ENCODE measurements around the gene IP6K1. TPM values are rescaled to one million over a fixed set of nuclear protein-coding genes. Genes with fewer than 3 reads are reported as not detected.

The IP6K1 gene
- total RNA-seq, 4 donors from 2014 or later: 37.8 to 64.9 (median 43.5) TPM

GRCh38 chr3:49716691-49717210 lies 69.6 kb downstream of the IP6K1 start:
- no peak overlapping the region for H3K4me3 ChIP-seq
- no CpG with 5 or more reads among the region's 16 CpGs for WGBS, 2 donors (ENCODE audit: low coverage in 1 of 2)
- H3K27me3 ChIP-seq: no peaks in the 10 kb centered on the region
- no peaks in the 10 kb centered on the region for H3K9me3 ChIP-seq
- TF ChIP-seq EP300 (IDR thresholded peaks at IDR 0.05) (no peak), POLR2AphosphoS5 (IDR thresholded peaks at IDR 0.05) (no peak), POLR2A (IDR thresholded peaks at IDR 0.05) (no peak), CTCF (IDR thresholded peaks at IDR 0.05) (no peak)
- peaks cover 0 to 33% (median 8%) of the 10 kb centered on the region in 3 donors for H3K4me1 ChIP-seq
- ATAC-seq: no peak
- peaks cover 0 to 65% of the 10 kb centered on the region in 2 donors for H3K36me3 ChIP-seq
- no peak overlapping the region for H3K27ac ChIP-seq

GRCh38 chr3:49716169-49716568 lies 70.2 kb downstream of the IP6K1 start:
- WGBS, 2 donors (ENCODE audit: low coverage in 1 of 2): 100% methylated on average over 1 of the region's 7 CpGs; no CpG with 5 or more reads in 1 of the 2 donors

GRCh38 chr3:49715611-49716121 lies 70.7 kb downstream of the IP6K1 start:
- no peak overlapping the region for H3K4me3 ChIP-seq
- 94% methylated on average over 5 of the region's 13 CpGs; no CpG with 5 or more reads in 1 of the 2 donors for WGBS, 2 donors (ENCODE audit: low coverage in 1 of 2)
- ATAC-seq: no peak
- H3K27me3 ChIP-seq: no peaks in the 10 kb centered on the region
- H3K27ac ChIP-seq: no peak overlapping the region
- peaks cover 0 to 26% (median 8%) of the 10 kb centered on the region in 3 donors for H3K4me1 ChIP-seq
- no peaks in the 10 kb centered on the region for H3K9me3 ChIP-seq
- peaks cover 0 to 65% of the 10 kb centered on the region in 2 donors for H3K36me3 ChIP-seq
- no peak for TF ChIP-seq EP300 (IDR thresholded peaks at IDR 0.05)
- no peak for TF ChIP-seq CTCF (IDR thresholded peaks at IDR 0.05)
- no peak for TF ChIP-seq POLR2A (IDR thresholded peaks at IDR 0.05)
- TF ChIP-seq POLR2AphosphoS5 (IDR thresholded peaks at IDR 0.05): no peak

More at GRCh38 chr3:49716169-49716568, 70.2 kb downstream of the IP6K1 start:
- Histone ChIP-seq H3K4me1 (peaks cover 0 to 27% (median 8%) of the 10 kb centered on the region in 3 donors), H3K9me3 (no peaks in the 10 kb centered on the region), H3K4me3 (no peak overlapping the region), H3K27me3 (no peaks in the 10 kb centered on the region), H3K36me3 (peaks cover 0 to 65% of the 10 kb centered on the region in 2 donors), H3K27ac (no peak overlapping the region)
- ATAC-seq: no peak
- no peak for TF ChIP-seq EP300 (IDR thresholded peaks at IDR 0.05)
- no peak for TF ChIP-seq POLR2A (IDR thresholded peaks at IDR 0.05)
- no peak for TF ChIP-seq POLR2AphosphoS5 (IDR thresholded peaks at IDR 0.05)
- no peak for TF ChIP-seq CTCF (IDR thresholded peaks at IDR 0.05)

- TF ChIP-seq CTCF (IDR thresholded peaks at IDR 0.05): no peak
- TF ChIP-seq EP300 (IDR thresholded peaks at IDR 0.05): no peak
- no peak for TF ChIP-seq POLR2A (IDR thresholded peaks at IDR 0.05)
- no peak for TF ChIP-seq POLR2AphosphoS5 (IDR thresholded peaks at IDR 0.05)
- Histone ChIP-seq H3K36me3 (peaks cover 0 to 67% of the 10 kb centered on the region in 2 donors), H3K4me3 (no peak overlapping the region), H3K9me3 (no peaks in the 10 kb centered on the region), H3K27me3 (no peaks in the 10 kb centered on the region), H3K27ac (no peak overlapping the region), H3K4me1 (peaks cover 0 to 19% (median 8%) of the 10 kb centered on the region in 3 donors)
- no peak for ATAC-seq
- 83% methylated on average over 1 of the region's 13 CpGs; no CpG with 5 or more reads in 1 of the 2 donors for WGBS, 2 donors (ENCODE audit: low coverage in 1 of 2)
Measured at GRCh38 chr3:49714728-49715550, 71.4 kb downstream of the IP6K1 start.
